ENCODE results near the gene ADAMTS3.

DNA sequence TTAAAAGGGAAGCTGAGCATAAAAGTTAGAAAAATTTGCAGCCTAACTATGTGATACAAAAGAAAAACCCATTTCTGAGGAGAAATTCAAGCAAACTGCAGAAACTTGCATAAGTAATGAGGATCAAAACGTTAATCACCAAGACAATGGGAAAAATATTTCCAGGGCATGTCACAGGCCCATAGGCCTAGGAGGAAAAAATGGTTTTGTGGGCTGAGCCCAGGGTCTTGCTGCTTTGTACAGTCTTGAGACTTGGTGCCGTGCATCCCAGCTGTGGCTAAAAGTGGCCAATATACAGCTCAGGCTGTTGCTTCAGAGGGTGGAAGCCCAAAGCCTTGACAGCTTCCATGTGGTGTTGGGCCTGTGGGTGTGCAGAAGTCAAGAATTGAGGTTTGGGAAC, 37.7 kb upstream of the ADAMTS3 start:
- TF ChIP-seq, protein P1, sequence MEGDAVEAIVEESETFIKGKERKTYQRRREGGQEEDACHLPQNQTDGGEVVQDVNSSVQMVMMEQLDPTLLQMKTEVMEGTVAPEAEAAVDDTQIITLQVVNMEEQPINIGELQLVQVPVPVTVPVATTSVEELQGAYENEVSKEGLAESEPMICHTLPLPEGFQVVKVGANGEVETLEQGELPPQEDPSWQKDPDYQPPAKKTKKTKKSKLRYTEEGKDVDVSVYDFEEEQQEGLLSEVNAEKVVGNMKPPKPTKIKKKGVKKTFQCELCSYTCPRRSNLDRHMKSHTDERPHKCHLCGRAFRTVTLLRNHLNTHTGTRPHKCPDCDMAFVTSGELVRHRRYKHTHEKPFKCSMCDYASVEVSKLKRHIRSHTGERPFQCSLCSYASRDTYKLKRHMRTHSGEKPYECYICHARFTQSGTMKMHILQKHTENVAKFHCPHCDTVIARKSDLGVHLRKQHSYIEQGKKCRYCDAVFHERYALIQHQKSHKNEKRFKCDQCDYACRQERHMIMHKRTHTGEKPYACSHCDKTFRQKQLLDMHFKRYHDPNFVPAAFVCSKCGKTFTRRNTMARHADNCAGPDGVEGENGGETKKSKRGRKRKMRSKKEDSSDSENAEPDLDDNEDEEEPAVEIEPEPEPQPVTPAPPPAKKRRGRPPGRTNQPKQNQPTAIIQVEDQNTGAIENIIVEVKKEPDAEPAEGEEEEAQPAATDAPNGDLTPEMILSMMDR (IDR thresholded peaks at IDR 0.05), result no peak
- no peak for TF ChIP-seq POLR2A (IDR thresholded peaks at IDR 0.05)
